K562 (cell line): Measurements from ENCODE around the gene ITGB5. TPM values are rescaled to one million over a fixed set of nuclear protein-coding genes. Genes with fewer than 3 reads are reported as not detected.

Experiments used
- ATF2 ChIP-seq: sonication (generic); formaldehyde crosslinking; IDR thresholded peaks from 2 replicates; pipeline ENCODE4 v1.8.1; 2022; ENCODE audit warnings: missing genetic modification reagents
- BRD4 ChIP-seq: fragments of 200-600 bp; sonication (generic); IDR thresholded peaks from 2 replicates; pipeline ENCODE4 v1.6.1; 2017; ENCODE audit warnings: inconsistent platforms
- E2F8 ChIP-seq: fragments of 450-650 bp; IDR thresholded peaks from 2 replicates; pipeline ENCODE4 v1.7.1; 2018; ENCODE audit warnings: mild to moderate bottlenecking, low read depth; ENCODE audit not compliant: partially characterized antibody
- ELF4 ChIP-seq: fragments of 450-650 bp; formaldehyde crosslinking; IDR thresholded peaks from 2 replicates; pipeline ENCODE4 v1.4.0; 2022; ENCODE audit warnings: missing genetic modification characterization
- ESRRB ChIP-seq: fragments of 250-450 bp; sonication (Bioruptor Pico); IDR thresholded peaks from 2 replicates; pipeline ENCODE4 v1.5.0; 2020; ENCODE audit warnings: mild to moderate bottlenecking, moderate library complexity, borderline replicate concordance
- FOXJ2 ChIP-seq: fragments of 200-800 bp; sonication (Bioruptor generic); IDR thresholded peaks from 2 replicates; pipeline ENCODE4 v1.6.1; 2016; ENCODE audit warnings: missing genetic modification characterization, missing compliant biosample characterization
- KLF6 ChIP-seq: fragments of 250-450 bp; sonication (Bioruptor Pico); IDR thresholded peaks from 2 replicates; pipeline ENCODE4 v1.4.0; 2020; ENCODE audit warnings: mild to moderate bottlenecking, moderate library complexity, borderline replicate concordance
- PCBP1 ChIP-seq: fragments of 200-400 bp; formaldehyde crosslinking; IDR thresholded peaks from 2 replicates; pipeline ENCODE4 v1.6.1; 2018; ENCODE audit warnings: mild to moderate bottlenecking, low read depth, low read length; ENCODE audit not compliant: poor library complexity, severe bottlenecking
- PHF8 ChIP-seq: fragments of 200-600 bp; sonication (generic); IDR thresholded peaks from 2 replicates; pipeline ENCODE4 v1.6.1; 2012; ENCODE audit warnings: mixed run types, mild to moderate bottlenecking, inconsistent platforms, low read length, moderate library complexity, borderline replicate concordance
- SREBF1 ChIP-seq: fragments of 150-350 bp; IDR thresholded peaks from 2 replicates; pipeline ENCODE4 v1.6.1; 2014; ENCODE audit warnings: antibody characterized with exemption, low read depth, low read length, borderline replicate concordance
- STAG1 ChIP-seq: sonication (generic); formaldehyde crosslinking; IDR thresholded peaks from 2 replicates; pipeline ENCODE4 v1.5.0; 2020; ENCODE audit warnings: missing genetic modification reagents, borderline replicate concordance
- TEAD2 ChIP-seq: fragments of 450-650 bp; IDR thresholded peaks from 2 replicates; pipeline ENCODE4 v1.6.1; 2016; ENCODE audit warnings: missing genetic modification characterization, control low read depth, missing compliant biosample characterization
- ZEB2 ChIP-seq: fragments of 450-650 bp; IDR thresholded peaks from 2 replicates; pipeline ENCODE4 v1.6.1; 2016
- ZNF124 ChIP-seq: sonication (generic); formaldehyde crosslinking; IDR thresholded peaks from 2 replicates; pipeline ENCODE4 v1.8.1; 2022; ENCODE audit warnings: missing genetic modification reagents
- ZNF41 ChIP-seq: fragments of 250-450 bp; sonication (Bioruptor Pico); conservative IDR thresholded peaks from 2 replicates; pipeline ENCODE4 v1.4.0; 2020; ENCODE audit warnings: mild to moderate bottlenecking
- ZNF766 ChIP-seq: fragments of 200-800 bp; sonication (Bioruptor generic); conservative IDR thresholded peaks from 2 replicates; pipeline ENCODE4 v1.6.1; 2016; ENCODE audit warnings: missing genetic modification characterization, missing compliant biosample characterization
- polyA plus RNA-seq, 8 experiments: library from polyadenylated mRNA; depleted of rRNA in 4 of 8; stranded (reverse) in 5 of 8; unstranded in 3 of 8; fragments of >200 nt; fragmentation: Nextera tagmentation in 2 of 8; fragmentation: Illumina TruSeq in 1 of 8; extraction: Ambion mirVana in 2 of 8; extraction: Trizol in 1 of 8; gene quantifications; 2 replicates each; pipeline versions ENCODE4 v1.2.1 to v1.2.3, GENCODE V29; 2011 to 2014; ENCODE audit warnings: inconsistent platforms in 1 of 8, missing spikeins in 1 of 8
- total RNA-seq, 7 experiments: library from RNA; depleted of rRNA in 6 of 7; stranded (reverse); fragments of >200 nt in 6 of 7; fragmentation: Illumina TruSeq in 2 of 7; extraction: Trizol in 2 of 7; gene quantifications; 2 replicates each; pipeline versions ENCODE4 v1.2.1 to v1.2.3, GENCODE V29; 2011 to 2021; ENCODE audit warnings: low replicate concordance in 1 of 7
- TF ChIP-seq, protein P1 (sequence below): fragments of 450-650 bp; formaldehyde crosslinking; IDR thresholded peaks from 2 replicates; pipeline ENCODE4 v1.4.0; 2022; ENCODE audit warnings: mild to moderate bottlenecking, moderate library complexity
- TF ChIP-seq, protein P2 (sequence below): IDR thresholded peaks from 2 replicates; pipeline ENCODE4 v1.6.1; 2016; ENCODE audit warnings: missing genetic modification characterization, missing compliant biosample characterization
- TF ChIP-seq, protein P3 (sequence below): fragments of 250-450 bp; sonication (Bioruptor Pico); IDR thresholded peaks from 2 replicates; pipeline ENCODE4 v1.8.0; 2022; ENCODE audit warnings: moderate library complexity, mild to moderate bottlenecking, inconsistent platforms
- TF ChIP-seq, protein P4 (sequence below): fragments of 250-450 bp; sonication (Bioruptor Pico); IDR thresholded peaks from 2 replicates; pipeline ENCODE4 v1.8.0; 2022; ENCODE audit warnings: inconsistent platforms, mild to moderate bottlenecking, moderate library complexity, borderline replicate concordance

Gene ITGB5
- total and polyA plus RNA-seq, 9 of the 15 experiments (the other 6 are each of a cell fraction or from before 2014, with no cell fraction given) = 1.7 to 46.8 (median 9.9) TPM

GRCh38 chr3:124887177-124887931 lies at the start of gene ITGB5 (continued):
- no peak for TF ChIP-seq ESRRB
- TF ChIP-seq ZEB2 = no peak
- TF ChIP-seq PCBP1 = peak; percentile 67
- no peak for TF ChIP-seq TEAD2
- TF ChIP-seq PHF8 = peak; percentile 32; the same call in 1 of the 2 replicates
- TF ChIP-seq FOXJ2 = no peak
- TF ChIP-seq ELF4 = no peak
- no peak for TF ChIP-seq SREBF1
- no peak for TF ChIP-seq E2F8
- no peak for TF ChIP-seq BRD4
- no peak for TF ChIP-seq ZNF124 (CRISPR knock-in tag)
- TF ChIP-seq ZNF766 (CRISPR knock-in tag) = no peak
- TF ChIP-seq STAG1 = no peak
- no peak for TF ChIP-seq ATF2 (CRISPR knock-in tag)
- TF ChIP-seq, protein P1, sequence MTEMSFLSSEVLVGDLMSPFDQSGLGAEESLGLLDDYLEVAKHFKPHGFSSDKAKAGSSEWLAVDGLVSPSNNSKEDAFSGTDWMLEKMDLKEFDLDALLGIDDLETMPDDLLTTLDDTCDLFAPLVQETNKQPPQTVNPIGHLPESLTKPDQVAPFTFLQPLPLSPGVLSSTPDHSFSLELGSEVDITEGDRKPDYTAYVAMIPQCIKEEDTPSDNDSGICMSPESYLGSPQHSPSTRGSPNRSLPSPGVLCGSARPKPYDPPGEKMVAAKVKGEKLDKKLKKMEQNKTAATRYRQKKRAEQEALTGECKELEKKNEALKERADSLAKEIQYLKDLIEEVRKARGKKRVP = no peak
- TF ChIP-seq KLF6 (CRISPR knock-in tag) = no peak
- no peak for TF ChIP-seq ZNF41 (CRISPR knock-in tag)
- TF ChIP-seq, protein P2, sequence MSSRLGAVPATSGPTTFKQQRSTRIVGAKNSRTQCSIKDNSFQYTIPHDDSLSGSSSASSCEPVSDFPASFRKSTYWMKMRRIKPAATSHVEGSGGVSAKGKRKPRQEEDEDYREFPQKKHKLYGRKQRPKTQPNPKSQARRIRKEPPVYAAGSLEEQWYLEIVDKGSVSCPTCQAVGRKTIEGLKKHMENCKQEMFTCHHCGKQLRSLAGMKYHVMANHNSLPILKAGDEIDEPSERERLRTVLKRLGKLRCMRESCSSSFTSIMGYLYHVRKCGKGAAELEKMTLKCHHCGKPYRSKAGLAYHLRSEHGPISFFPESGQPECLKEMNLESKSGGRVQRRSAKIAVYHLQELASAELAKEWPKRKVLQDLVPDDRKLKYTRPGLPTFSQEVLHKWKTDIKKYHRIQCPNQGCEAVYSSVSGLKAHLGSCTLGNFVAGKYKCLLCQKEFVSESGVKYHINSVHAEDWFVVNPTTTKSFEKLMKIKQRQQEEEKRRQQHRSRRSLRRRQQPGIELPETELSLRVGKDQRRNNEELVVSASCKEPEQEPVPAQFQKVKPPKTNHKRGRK (tag) = no peak
- TF ChIP-seq, protein P3, sequence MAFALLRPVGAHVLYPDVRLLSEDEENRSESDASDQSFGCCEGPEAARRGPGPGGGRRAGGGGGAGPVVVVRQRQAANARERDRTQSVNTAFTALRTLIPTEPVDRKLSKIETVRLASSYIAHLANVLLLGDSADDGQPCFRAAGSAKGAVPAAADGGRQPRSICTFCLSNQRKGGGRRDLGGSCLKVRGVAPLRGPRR (CRISPR knock-in tag) = no peak
- TF ChIP-seq, protein P4, sequence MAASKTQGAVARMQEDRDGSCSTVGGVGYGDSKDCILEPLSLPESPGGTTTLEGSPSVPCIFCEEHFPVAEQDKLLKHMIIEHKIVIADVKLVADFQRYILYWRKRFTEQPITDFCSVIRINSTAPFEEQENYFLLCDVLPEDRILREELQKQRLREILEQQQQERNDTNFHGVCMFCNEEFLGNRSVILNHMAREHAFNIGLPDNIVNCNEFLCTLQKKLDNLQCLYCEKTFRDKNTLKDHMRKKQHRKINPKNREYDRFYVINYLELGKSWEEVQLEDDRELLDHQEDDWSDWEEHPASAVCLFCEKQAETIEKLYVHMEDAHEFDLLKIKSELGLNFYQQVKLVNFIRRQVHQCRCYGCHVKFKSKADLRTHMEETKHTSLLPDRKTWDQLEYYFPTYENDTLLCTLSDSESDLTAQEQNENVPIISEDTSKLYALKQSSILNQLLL (CRISPR knock-in tag) = no peak
